Measurements from ENCODE around the gene CNIH3. TPM values are rescaled to one million over a fixed set of nuclear protein-coding genes. Genes with fewer than 3 reads are reported as not detected.

CNIH3 gene
- polyA plus RNA-seq, 1 donor (not counting 4 experiments of a cell fraction or from before 2014, with no cell fraction given), result 0.81 TPM

GRCh38 chr1:224691148-224691925 lies 75.2 kb downstream of the CNIH3 start:
- Histone ChIP-seq H2AFZ (ENCODE audit: control insufficient read depth, low read length) (no peak overlapping the region), H3K4me1 (ENCODE audit: control insufficient read depth, extremely low read depth, insufficient read depth, low read length) (no peaks in the 10 kb centered on the region), H3K9me1 (ENCODE audit: control insufficient read depth, extremely low read depth, insufficient read depth, low read length) (no peaks in the 10 kb centered on the region), H3K9ac (ENCODE audit: control insufficient read depth, extremely low read depth, insufficient read depth, low read length) (no peak overlapping the region), H3K36me3 (ENCODE audit: control insufficient read depth in 2 of 2, extremely low read depth in 1 of 2, insufficient read depth in 2 of 2, low read length in 2 of 2) (no peaks in the 10 kb centered on the region), H3K27me3 (ENCODE audit: control insufficient read depth, extremely low read depth, insufficient read depth, low read length) (no peaks in the 10 kb centered on the region), H3K4me3 (ENCODE audit: control insufficient read depth in 2 of 3, extremely low read depth in 1 of 3, insufficient read depth in 2 of 3, low read depth in 1 of 3, low read length in 3 of 3) (no peak overlapping the region), H3K4me2 (ENCODE audit: control insufficient read depth, extremely low read depth, insufficient read depth, low read depth, low read length) (no peak overlapping the region), H3K27ac (ENCODE audit: control insufficient read depth, insufficient read depth, low read length) (no peak overlapping the region), H4K20me1 (ENCODE audit: control insufficient read depth, extremely low read depth, insufficient read depth, low read length) (no peaks in the 10 kb centered on the region), H3K79me2 (ENCODE audit: control insufficient read depth, insufficient read depth, low read length) (no peaks in the 10 kb centered on the region), H3K9me3 (ENCODE audit: control insufficient read depth, low read depth, low read length) (no peaks in the 10 kb centered on the region)
- DNase-seq (ENCODE audit: low read depth, low spot score) (no peak), FAIRE-seq (no peak)
- dilution Hi-C loops (cut with MboI; ENCODE audit: extremely low pct_ligation_motif_present, low sequenced_read_pairs), result no loop called here
- TF ChIP-seq EZH2 (IDR thresholded peaks at IDR 0.05; ENCODE audit: low read length) (no peak), CTCF (optimal IDR thresholded peaks at IDR 0.05 in 1 of 3, IDR thresholded peaks at IDR 0.05 in 1 of 3, conservative IDR thresholded peaks at IDR 0.05 in 1 of 3; ENCODE audit: extremely low read depth in 1 of 3, insufficient read depth in 2 of 3, low read length in 3 of 3) (no peak)

DNA sequence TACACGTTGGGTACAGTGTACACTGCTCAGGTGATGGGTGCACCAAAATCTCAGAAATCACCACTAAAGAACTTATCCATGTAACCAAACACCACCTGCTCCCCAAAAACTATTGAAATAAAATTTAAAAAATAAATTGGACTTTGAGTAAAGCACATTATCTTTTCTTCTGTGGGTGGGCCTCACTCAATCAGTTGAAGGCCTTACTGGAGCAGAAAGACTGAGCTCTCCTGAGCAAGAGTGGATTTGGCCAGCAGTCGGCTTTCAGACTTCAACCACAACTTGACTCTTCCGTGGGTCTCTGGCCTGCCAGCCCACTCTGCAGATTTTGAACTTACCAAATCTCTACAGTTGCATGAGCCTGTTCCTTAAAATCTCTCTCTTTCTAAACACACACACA lies 78.9 kb downstream of the CNIH3 start:
- no peak for DNase-seq (ENCODE audit: low read depth, low spot score)
- H3K9me3 ChIP-seq (ENCODE audit: control insufficient read depth, low read depth, low read length), result no peaks in the 10 kb centered on the region
- H3K79me2 ChIP-seq (ENCODE audit: control insufficient read depth, insufficient read depth, low read length), result no peaks in the 10 kb centered on the region
- no peak overlapping the region for H2AFZ ChIP-seq (ENCODE audit: control insufficient read depth, low read length)
- no peaks in the 10 kb centered on the region for H3K36me3 ChIP-seq (ENCODE audit: control insufficient read depth in 2 of 2, extremely low read depth in 1 of 2, insufficient read depth in 2 of 2, low read length in 2 of 2)
- H4K20me1 ChIP-seq (ENCODE audit: control insufficient read depth, extremely low read depth, insufficient read depth, low read length), result no peaks in the 10 kb centered on the region
- no peak overlapping the region for H3K4me2 ChIP-seq (ENCODE audit: control insufficient read depth, extremely low read depth, insufficient read depth, low read depth, low read length)
- H3K4me3 ChIP-seq (ENCODE audit: control insufficient read depth in 2 of 3, extremely low read depth in 1 of 3, insufficient read depth in 2 of 3, low read depth in 1 of 3, low read length in 3 of 3), result no peak overlapping the region
- dilution Hi-C loops (cut with MboI; ENCODE audit: extremely low pct_ligation_motif_present, low sequenced_read_pairs), result no loop called here
- no peaks in the 10 kb centered on the region for H3K9me1 ChIP-seq (ENCODE audit: control insufficient read depth, extremely low read depth, insufficient read depth, low read length)
- no peak for FAIRE-seq
- no peak overlapping the region for H3K27ac ChIP-seq (ENCODE audit: control insufficient read depth, insufficient read depth, low read length)
- TF ChIP-seq EZH2 (IDR thresholded peaks at IDR 0.05; ENCODE audit: low read length) (no peak), CTCF (optimal IDR thresholded peaks at IDR 0.05 in 1 of 3, IDR thresholded peaks at IDR 0.05 in 1 of 3, conservative IDR thresholded peaks at IDR 0.05 in 1 of 3; ENCODE audit: extremely low read depth in 1 of 3, insufficient read depth in 2 of 3, low read length in 3 of 3) (no peak)
- H3K27me3 ChIP-seq (ENCODE audit: control insufficient read depth, extremely low read depth, insufficient read depth, low read length), result no peaks in the 10 kb centered on the region
- no peak overlapping the region for H3K9ac ChIP-seq (ENCODE audit: control insufficient read depth, extremely low read depth, insufficient read depth, low read length)
- H3K4me1 ChIP-seq (ENCODE audit: control insufficient read depth, extremely low read depth, insufficient read depth, low read length), result no peaks in the 10 kb centered on the region

Data from keratinocyte (primary cell).